ENCODE measurements around the gene SPEN.

DNA sequence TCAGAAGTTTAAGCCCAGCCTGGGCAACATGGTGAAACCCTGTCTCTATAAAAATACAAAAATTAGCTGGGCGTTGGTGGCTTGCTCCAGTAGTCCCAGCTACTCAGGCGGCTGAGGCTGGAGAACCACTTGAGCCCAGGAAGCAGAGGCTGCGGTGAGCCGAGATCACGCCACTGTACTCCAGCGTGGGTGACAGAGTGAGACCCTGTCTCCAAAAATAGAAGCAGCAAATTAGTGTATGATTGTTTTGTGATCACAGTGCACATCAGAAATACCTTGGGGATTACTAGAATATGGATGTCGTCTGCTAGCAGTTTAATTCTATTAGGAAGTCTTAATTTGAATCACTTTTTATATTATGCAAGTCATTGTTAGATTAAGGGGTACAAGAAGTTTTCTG, 69.4 kb downstream of the SPEN start:
- TF ChIP-seq POLR2A (IDR thresholded peaks at IDR 0.05; ENCODE audit: low read depth) (no peak), EP300 (IDR thresholded peaks at IDR 0.05) (no peak)
- TF ChIP-seq, protein P1, sequence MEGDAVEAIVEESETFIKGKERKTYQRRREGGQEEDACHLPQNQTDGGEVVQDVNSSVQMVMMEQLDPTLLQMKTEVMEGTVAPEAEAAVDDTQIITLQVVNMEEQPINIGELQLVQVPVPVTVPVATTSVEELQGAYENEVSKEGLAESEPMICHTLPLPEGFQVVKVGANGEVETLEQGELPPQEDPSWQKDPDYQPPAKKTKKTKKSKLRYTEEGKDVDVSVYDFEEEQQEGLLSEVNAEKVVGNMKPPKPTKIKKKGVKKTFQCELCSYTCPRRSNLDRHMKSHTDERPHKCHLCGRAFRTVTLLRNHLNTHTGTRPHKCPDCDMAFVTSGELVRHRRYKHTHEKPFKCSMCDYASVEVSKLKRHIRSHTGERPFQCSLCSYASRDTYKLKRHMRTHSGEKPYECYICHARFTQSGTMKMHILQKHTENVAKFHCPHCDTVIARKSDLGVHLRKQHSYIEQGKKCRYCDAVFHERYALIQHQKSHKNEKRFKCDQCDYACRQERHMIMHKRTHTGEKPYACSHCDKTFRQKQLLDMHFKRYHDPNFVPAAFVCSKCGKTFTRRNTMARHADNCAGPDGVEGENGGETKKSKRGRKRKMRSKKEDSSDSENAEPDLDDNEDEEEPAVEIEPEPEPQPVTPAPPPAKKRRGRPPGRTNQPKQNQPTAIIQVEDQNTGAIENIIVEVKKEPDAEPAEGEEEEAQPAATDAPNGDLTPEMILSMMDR (IDR thresholded peaks at IDR 0.05) = no peak

All from esophagus muscularis mucosa (tissue), 4 donors.